HG03521 (cell line): Measurements from ENCODE around the gene MTIF3.

Source experiments
- ATAC-seq: cut with Tn5 transposase; IDR thresholded peaks from one replicate; pipeline ENCODE4 v1.9.1; 2021; ENCODE audit warnings: mild to moderate bottlenecking, moderate library complexity; ENCODE audit not compliant: unreplicated experiment

Gene MTIF3

DNA sequence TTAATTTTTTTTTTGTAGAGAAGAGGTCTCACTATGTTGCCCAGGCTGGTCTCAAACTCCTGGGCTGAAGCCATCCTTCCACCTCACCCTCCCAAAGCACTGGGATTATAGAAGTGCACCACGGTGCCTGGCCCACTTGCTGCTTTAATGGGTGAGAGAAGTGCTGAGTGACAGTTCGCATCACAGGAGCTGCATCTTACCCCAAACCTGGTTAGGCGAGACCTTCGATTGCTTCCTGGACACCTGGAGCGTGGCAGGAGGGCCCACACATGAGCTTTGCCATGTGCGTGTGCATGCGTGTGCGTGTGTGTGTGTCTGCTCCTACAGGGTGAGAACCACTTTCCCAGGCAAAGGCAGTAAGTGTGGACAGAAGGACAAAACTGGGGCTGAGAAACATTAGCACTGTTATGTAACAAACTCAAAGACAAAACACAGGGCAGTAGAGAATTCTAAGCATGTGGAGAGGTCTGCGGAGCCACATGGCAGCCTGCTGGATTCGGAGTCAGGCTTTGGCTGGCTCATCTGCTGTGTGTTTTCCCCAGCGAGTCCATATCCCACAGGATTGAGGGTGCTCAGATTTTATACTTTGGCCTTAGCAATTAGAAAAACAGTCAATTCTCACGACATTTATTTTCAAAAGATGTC, 11.7 kb upstream of the MTIF3 start:
- no peak for ATAC-seq

DNA sequence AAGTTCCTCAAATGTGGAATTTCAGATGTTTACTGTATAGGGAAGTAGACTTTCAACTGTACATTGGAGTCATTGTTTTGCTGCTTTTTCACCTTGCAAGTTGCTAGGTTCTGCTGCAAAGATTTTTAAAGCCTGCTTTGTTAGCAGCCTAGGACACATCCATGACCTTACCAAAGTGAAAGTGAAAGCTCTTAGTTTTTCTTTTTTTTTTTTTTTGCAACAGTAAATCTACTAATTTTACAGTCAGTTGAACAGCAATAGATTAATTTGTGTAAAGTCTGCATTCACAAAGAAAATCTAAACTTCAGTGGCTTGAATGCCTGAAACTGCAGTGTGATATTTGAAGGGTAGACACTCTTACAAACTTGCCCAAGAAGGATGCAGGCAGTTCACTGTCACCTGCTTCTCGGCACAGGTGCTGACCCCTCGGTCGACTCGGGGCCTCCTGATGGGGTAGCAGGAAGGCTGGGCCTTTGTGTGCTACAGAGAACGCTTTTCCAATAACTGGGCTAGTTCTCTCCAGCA, 5.0 kb upstream of the MTIF3 start:
- ATAC-seq = no peak

- ATAC-seq = no peak
These were observed 632 bp upstream of the MTIF3 start for GRCh38 chr13:27450921-27451471.

- ATAC-seq = no peak
These were observed 1.2 kb downstream of the MTIF3 start for GRCh38 chr13:27449081-27449603.

- no peak for ATAC-seq
These were observed 2.1 kb downstream of the MTIF3 start for GRCh38 chr13:27448308-27448707.

DNA sequence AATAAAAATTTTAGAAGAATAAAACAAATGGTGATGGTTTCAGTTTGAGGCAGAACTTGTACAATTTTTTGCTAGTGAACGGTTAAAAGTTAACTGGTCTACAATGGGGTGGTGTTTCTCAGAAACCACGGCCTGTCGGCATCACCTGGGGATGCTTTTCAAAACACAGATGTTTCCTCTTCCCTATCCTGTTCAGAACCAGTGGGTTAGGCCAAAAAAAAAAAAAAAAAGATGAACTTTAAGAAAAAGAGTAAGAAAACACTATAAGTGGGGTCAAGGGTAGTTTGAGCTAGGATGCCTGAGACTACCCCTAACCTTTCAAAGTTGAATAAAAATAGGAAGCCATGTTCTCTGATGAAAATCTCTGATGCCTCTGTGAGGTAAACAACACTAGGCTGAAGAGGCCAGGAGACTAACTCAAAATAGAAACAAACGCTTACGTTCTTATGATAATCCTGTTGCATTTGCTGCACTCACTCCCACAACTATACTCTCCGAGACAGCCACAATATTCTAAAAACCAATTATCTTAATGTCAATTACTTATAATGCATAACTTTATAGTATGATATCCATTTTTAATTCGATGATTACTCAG, 3.3 kb downstream of the MTIF3 start:
- no peak for ATAC-seq

GRCh38 chr13:27442797-27443196, 7.6 kb downstream of the MTIF3 start:
- no peak for ATAC-seq

GRCh38 chr13:27442071-27442647, 8.2 kb downstream of the MTIF3 start:
- no peak for ATAC-seq

- no peak for ATAC-seq
These were observed 10.0 kb downstream of the MTIF3 start for GRCh38 chr13:27440408-27440807.

- no peak for ATAC-seq
These were observed 13.2 kb downstream of the MTIF3 start for GRCh38 chr13:27437126-27437525.

DNA sequence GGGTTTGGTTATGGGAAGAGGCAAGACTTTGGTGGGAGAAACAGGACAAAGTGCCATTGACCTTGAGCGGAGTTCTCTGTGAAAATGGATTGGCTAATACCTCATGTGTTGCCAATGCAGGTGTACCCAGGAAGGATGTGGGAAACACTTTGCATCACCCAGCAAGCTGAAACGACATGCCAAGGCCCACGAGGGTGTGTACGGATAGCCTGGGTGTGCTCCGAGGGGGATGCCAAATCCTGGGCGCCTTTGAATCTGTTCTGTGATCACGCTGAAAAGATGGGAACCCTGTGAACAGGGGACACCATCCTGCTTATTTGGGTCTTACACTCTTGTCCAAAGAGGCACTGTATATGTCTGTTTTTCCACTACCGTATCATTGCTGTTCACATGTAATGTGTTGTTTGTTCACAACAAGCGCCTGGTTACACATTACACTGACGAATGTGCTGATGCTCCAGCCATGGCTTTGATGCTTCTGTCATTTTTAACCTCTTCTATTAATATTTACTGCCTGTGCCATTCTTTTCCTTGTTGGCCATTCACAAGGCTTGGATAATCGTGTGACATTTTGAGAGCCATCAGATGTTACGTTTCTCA, 17.7 kb downstream of the MTIF3 start:
- no peak for ATAC-seq

- no peak for ATAC-seq
These were observed 18.2 kb downstream of the MTIF3 start for GRCh38 chr13:27432180-27432579.

DNA sequence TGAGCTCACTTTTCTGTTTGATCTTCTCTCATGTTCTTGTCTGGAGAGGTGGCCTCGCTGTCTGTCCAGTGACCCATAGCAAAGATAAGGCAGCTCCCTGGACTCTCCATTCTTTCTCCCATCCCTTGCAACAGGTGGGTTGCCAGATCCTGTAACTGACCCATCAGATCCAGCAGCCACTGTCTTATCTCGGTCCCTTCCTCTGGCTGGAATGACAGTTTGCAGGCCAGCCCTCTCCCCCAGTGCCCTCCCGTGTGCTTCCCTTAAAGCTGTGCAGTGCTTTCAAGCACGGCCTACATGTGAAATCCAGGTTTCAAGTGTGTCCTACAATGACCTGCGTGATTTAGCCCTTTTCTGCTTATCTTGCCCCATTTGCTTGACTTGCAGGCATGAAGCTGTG, 22.2 kb downstream of the MTIF3 start:
- ATAC-seq = no peak

GRCh38 chr13:27427641-27428040, 22.7 kb downstream of the MTIF3 start:
- ATAC-seq = no peak

DNA sequence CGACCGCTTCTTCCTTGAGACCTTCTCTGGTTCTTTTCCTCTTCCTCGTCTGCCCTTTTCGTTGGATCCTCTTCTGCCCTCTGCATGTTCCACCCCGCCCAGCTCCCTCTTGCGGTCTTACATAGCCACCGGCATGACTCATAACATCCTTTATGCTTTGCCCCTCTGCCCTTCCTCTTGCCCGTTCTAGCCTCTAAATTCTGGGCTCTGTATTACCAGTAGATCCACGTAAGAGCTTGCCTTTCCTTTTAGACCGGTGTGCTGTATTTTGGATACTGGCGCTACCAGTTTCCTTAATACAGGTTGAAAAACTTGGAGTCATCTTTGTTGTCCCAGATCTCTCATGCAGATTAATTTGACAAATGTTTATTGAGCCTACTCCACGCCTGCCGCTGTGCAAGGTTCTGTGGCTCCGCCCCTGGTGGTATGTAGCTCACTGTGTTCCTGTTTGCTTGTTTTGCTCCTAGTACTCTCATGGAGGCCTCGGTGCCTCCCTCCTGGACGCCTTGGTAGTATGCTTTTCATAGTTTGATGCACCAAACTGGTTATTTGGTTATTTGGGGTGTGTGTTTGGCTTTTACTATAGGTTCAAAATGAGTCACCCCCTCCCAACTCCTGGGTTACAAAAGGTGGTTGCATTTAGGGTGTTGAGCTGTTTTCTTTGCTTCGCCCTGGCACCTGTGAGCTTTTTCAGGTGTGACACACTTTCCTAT, 24.3 kb downstream of the MTIF3 start:
- ATAC-seq = peak; percentile 33

DNA sequence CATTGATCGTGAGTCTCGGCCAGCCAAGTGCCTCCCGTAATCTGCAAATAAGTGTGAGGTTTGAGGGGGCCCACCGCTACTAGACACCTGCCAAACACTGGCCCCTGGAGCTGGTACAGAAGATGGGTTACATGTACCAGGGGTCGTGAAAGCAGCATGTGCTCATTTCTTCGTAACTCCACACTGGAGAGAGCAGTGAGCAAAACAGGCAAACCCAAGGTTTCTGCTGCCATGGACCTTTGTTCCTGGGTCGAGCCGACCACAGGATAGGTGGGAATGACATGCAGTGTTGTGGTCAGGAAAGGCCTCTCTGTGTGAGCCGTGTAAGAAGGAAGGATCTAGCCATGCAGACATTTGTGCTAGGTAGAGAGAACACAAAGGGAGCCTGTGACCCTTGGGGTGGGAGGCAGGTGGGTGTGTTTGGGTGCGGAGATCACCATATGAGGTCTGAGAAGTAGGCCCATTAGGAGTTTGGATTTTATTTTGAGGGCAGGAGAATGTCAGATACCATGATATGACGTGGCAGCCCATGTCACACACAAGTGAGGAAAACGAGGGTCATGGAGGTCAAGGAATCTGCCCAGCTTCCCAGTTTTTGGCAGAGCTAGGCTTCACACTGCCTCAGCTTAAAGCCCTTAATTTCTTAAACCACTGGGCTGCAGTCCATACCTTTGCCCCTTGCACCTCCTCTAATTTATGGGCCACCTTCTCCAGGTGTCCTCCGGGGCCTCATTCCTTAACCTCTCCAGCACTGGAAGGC, 25.0 kb downstream of the MTIF3 start:
- no peak for ATAC-seq

DNA sequence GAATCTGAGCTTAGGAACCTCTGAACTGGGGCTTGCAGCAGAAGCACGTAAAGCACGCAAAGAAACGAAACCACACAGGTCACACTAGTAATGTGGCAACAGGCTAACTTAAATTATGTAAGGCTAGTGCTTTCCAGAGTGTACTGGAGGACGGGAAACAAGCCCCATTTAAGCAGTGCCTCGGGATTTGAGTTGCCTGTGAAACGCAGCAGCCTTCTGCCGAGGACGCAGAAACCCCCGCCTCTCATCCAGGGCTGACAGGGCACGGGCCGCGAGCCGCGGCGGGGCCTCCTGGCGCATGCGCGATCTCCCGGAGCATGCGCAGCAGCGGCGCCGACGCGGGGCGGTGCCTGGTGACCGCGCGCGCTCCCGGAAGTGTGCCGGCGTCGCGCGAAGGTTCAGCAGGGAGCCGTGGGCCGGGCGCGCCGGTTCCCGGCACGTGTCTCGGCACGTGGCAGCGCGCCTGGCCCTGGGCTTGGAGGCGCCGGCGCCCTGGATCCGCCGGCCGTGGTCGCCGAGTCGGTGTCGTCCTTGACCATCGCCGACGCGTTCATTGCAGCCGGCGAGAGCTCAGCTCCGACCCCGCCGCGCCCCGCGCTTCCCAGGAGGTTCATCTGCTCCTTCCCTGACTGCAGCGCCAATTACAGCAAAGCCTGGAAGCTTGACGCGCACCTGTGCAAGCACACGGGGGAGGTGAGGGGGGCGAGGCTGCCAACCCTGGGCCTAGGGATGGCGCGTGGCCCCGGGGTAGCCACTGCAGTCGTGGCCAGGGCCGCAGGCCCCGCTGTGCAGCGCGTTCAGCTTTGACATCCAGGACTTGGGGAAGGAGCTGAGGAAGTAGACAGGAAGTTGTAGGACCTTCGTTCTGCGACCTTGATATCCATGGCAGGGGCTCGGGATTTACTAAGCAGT, 25.9 kb downstream of the MTIF3 start, which contains the start of gene GTF3A:
TSS of gene GTF3A (plus strand) at position 374 of the 912 bp plus-strand sequence.
- ATAC-seq = peak; percentile 75

DNA sequence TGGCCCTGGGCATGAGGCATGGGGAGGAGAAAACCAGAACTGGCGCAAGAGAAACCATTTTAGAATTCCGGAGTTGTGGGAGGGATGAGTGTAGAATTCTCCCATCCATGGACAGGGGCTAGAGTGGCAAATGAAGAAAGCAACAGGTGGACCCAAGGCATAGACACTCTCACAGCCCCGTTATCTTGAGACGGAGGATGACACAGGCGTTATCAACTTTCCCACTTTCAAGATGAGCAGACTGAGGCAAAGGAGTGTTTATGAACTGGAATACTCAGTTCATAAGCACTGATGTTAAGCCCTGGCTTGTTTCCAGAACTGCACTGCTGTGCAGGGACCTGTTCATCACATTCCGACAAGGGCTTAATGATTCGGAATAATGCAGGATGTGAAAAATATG, 27.0 kb downstream of the MTIF3 start:
- no peak for ATAC-seq
